ENCODE data around the gene SDK1. TPM values are rescaled to one million over a fixed set of nuclear protein-coding genes. Genes with fewer than 3 reads are reported as not detected.

The SDK1 gene
- total RNA-seq, 4 donors from 2014 or later = 2.5 to 12.9 (median 6.1) TPM

- no peaks in the 10 kb centered on the region for H3K27me3 ChIP-seq
- no peak for DNase-seq (ENCODE audit: low spot score in 2 of 2)
- no peaks in the 10 kb centered on the region for H3K36me3 ChIP-seq
- H3K27ac ChIP-seq = no peak overlapping the region
- H3K4me3 ChIP-seq = no peak overlapping the region
- 90% methylated on average over 22 of the region's 22 CpGs for WGBS
- TF ChIP-seq POLR2A (IDR thresholded peaks at IDR 0.05) (no peak), CTCF (IDR thresholded peaks at IDR 0.05) (no peak), EP300 (IDR thresholded peaks at IDR 0.05) (no peak), POLR2AphosphoS5 (IDR thresholded peaks at IDR 0.05) (no peak)
- H3K4me1 ChIP-seq = peaks cover 6% of the 10 kb centered on the region
- no peaks in the 10 kb centered on the region for H3K9me3 ChIP-seq
Measured at GRCh38 chr7:4170997-4171786, 870.1 kb downstream of the SDK1 start.

GRCh38 chr7:4172883-4173282 is 871.8 kb downstream of the SDK1 start:
- 91% methylated on average over 12 of the region's 12 CpGs for WGBS
- Histone ChIP-seq H3K27me3 (no peaks in the 10 kb centered on the region), H3K9me3 (no peaks in the 10 kb centered on the region), H3K27ac (no peak overlapping the region), H3K36me3 (no peaks in the 10 kb centered on the region), H3K4me3 (no peak overlapping the region), H3K4me1 (peaks cover 9% of the 10 kb centered on the region)
- TF ChIP-seq CTCF (IDR thresholded peaks at IDR 0.05) (no peak), POLR2A (IDR thresholded peaks at IDR 0.05) (no peak), EP300 (IDR thresholded peaks at IDR 0.05) (no peak), POLR2AphosphoS5 (IDR thresholded peaks at IDR 0.05) (no peak)
- no peak for DNase-seq (ENCODE audit: low spot score in 2 of 2)

- TF ChIP-seq EP300 (IDR thresholded peaks at IDR 0.05) (no peak), POLR2A (IDR thresholded peaks at IDR 0.05) (no peak), CTCF (IDR thresholded peaks at IDR 0.05) (no peak), POLR2AphosphoS5 (IDR thresholded peaks at IDR 0.05) (no peak)
- 95% methylated on average over 4 of the region's 9 CpGs for WGBS
- H3K36me3 ChIP-seq = no peaks in the 10 kb centered on the region
- no peak overlapping the region for H3K27ac ChIP-seq
- no peaks in the 10 kb centered on the region for H3K27me3 ChIP-seq
- H3K4me1 ChIP-seq = peaks cover 9% of the 10 kb centered on the region
- H3K4me3 ChIP-seq = no peak overlapping the region
- H3K9me3 ChIP-seq = no peaks in the 10 kb centered on the region
- no peak for DNase-seq (ENCODE audit: low spot score in 2 of 2)
Measured at GRCh38 chr7:4173615-4174014, 872.6 kb downstream of the SDK1 start.

GRCh38 chr7:4174016-4174415 is 873.0 kb downstream of the SDK1 start:
- Histone ChIP-seq H3K4me3 (no peak overlapping the region), H3K27ac (no peak overlapping the region), H3K9me3 (no peaks in the 10 kb centered on the region), H3K4me1 (peaks cover 9% of the 10 kb centered on the region), H3K27me3 (no peaks in the 10 kb centered on the region), H3K36me3 (no peaks in the 10 kb centered on the region)
- DNase-seq (ENCODE audit: low spot score in 2 of 2) = no peak
- TF ChIP-seq EP300 (IDR thresholded peaks at IDR 0.05) (no peak), POLR2A (IDR thresholded peaks at IDR 0.05) (no peak), CTCF (IDR thresholded peaks at IDR 0.05) (no peak), POLR2AphosphoS5 (IDR thresholded peaks at IDR 0.05) (no peak)
- 87% methylated on average over 6 of the region's 8 CpGs for WGBS

GRCh38 chr7:4174451-4174850 is 873.4 kb downstream of the SDK1 start:
- no peak for DNase-seq (ENCODE audit: low spot score in 2 of 2)
- WGBS = no CpG with 5 or more reads among the region's 11 CpGs
- Histone ChIP-seq H3K4me1 (peaks cover 6% of the 10 kb centered on the region), H3K36me3 (no peaks in the 10 kb centered on the region), H3K27ac (no peak overlapping the region), H3K9me3 (no peaks in the 10 kb centered on the region), H3K27me3 (no peaks in the 10 kb centered on the region), H3K4me3 (no peak overlapping the region)
- TF ChIP-seq POLR2AphosphoS5 (IDR thresholded peaks at IDR 0.05) (no peak), EP300 (IDR thresholded peaks at IDR 0.05) (no peak), CTCF (IDR thresholded peaks at IDR 0.05) (no peak), POLR2A (IDR thresholded peaks at IDR 0.05) (no peak)
